GM12872 (cell line): ENCODE measurements around the gene VPS13C.

Experiments used
- CTCF ChIP-seq: IDR thresholded peaks from 3 replicates; pipeline ENCODE4 v1.5.1; 2011; ENCODE audit warnings: low read depth, mild to moderate bottlenecking, low read length, moderate library complexity; ENCODE audit not compliant: insufficient read depth

Gene VPS13C

GRCh38 chr15:61917457-61917856 lies 142.8 kb downstream of the VPS13C start:
- no peak for TF ChIP-seq CTCF

DNA sequence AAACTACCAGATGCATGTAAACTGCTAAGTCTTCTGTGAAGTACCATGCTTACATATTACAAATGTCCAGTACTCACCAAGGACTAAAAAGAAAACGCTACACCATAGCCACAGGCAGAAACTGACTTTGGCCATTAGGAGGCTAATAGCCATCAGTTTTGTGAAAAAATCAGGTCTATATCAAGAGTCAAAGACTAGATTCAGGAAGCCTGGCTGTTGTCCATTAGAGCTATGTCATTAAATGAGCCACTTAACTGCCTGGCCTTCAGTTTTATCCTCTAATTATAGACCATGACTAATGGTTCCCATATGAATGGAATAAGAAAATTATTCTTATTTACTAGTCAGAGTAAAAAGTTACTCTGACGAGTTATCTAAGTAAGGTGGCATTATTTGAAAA lies 144.1 kb downstream of the VPS13C start:
- TF ChIP-seq CTCF = no peak

DNA sequence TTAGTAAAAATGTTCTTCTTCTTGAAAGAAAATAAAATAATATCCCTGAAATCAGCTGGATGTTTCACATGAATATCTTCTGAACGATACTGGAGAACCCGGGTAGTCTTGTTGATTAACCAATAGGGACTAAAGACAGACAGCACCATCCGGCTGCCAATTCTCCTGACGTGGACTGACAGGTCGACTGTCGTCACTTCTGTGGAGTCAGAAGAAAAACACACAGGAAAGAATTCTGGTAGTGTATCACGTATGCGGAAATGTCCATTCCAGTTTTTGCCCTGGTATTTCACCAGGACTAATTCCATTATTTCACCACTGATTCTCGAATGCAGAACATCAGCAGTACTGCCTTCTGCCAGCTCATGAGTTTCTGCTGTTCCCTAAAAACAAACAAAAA lies 144.6 kb downstream of the VPS13C start:
- TF ChIP-seq CTCF = no peak

DNA sequence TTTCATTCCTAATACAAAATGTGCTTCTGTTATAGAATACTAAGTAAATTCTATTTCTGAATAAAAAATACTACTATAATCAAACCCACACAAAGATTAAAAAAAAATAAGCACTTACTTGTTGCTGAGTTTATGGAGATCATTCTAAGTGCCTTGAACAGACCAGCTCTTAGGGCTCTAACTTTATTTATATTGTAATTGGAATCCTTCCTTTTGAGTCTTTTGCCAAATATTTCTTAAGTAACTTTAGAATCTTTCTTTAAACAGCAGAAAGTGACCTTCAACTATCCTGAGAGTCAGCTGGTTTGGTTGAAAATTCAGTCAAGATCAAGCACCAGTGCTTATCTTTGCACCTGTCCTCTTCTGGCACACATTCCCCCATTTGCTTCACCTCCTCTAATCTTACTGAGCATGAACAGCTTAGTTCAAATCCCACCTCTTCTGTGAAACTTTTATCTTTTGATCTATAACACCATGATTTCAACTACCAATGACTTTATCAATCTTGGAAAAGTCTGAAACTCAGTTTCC lies 149.3 kb downstream of the VPS13C start:
- no peak for TF ChIP-seq CTCF

DNA sequence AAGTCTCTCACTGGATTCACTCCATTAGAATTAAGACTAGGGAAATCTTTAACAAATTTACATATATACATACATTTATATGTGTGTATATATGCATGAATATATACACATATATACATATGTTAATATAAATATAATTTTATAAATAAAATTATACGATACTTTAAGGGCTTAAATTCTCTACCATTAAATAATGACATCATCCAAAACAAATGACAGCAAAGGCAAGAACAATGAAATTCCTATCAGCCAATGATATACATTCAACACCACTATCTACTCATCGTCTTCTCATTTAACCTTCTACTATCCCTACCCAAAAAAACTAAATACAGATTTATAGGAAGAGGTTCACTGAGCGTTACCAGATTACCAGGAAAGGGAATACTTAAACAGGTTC lies 152.0 kb downstream of the VPS13C start:
- no peak for TF ChIP-seq CTCF

GRCh38 chr15:61907753-61908086 lies 152.5 kb downstream of the VPS13C start:
- TF ChIP-seq CTCF = no peak

DNA sequence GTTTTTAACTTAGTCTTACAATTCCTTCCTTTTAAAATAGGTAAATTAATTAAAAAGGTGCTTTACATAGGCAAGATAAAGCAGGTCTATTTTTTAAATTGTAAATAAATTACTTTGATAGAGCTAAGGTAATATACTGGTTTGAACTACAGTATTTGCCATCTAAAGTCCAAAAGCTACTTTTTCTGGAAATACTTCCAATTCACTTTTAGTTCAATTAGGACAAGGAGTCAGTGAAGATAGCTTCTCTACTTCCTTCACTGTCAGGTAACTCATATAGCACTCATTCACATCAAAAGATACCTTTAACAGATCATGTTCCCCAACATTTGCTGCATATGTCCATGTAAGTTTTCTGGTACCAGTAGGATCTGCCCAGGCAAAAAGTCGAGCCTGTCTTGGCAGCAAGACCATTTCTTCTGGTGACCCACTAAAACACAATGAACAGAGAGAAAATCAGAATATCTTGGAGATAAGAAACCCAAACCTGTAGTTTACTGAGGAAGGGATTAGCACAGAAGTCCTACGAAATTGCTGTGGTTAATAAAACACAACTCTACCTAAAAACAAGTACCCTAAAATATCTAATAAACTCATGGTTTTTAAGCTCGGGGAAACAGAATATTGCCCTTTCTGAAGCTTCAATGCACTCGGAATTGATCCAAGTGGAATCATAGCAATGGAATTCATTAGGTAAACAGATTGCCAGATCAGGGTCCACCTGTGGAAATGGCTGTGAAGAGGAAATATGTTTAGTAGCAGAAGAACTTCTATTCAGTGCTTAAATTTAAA lies 153.1 kb downstream of the VPS13C start:
- TF ChIP-seq CTCF = no peak
